Esophagus muscularis mucosa (tissue), 4 donors: Measurements from ENCODE around the gene CTXND2. TPM values are rescaled to one million over a fixed set of nuclear protein-coding genes. Genes with fewer than 3 reads are reported as not detected.
A peak's percentile ranks its signal among the peaks of the same experiment; 100 is the strongest.

ENCODE experiments used
- DNase-seq: peaks from one replicate; pipeline ENCODE4 v3.0.0-alpha.2; 2017; ENCODE audit errors: extremely low spot score
- H3K27ac ChIP-seq, 4 donors: fragments of 200-600 bp; sonication (generic); replicated peaks in 1 of 4; 1 replicate in 3 of 4; 2 replicates in 1 of 4; pipeline ENCODE4 v1.5.1; 2016 to 2019; ENCODE audit warnings: mild to moderate bottlenecking in 1 of 4
- H3K27me3 ChIP-seq, 4 donors: fragments of 200-600 bp; sonication (generic); one replicate each; pipeline versions ENCODE4 v1.5.1 to v1.6.0; 2016 to 2019
- H3K36me3 ChIP-seq, 4 donors: fragments of 200-600 bp; sonication (generic); one replicate each; pipeline ENCODE4 v1.5.1; 2016 to 2019
- H3K4me1 ChIP-seq, 4 donors: fragments of 200-600 bp; sonication (generic); one replicate each; pipeline ENCODE4 v1.5.1; 2016 to 2019
- H3K4me3 ChIP-seq, 4 donors: fragments of 200-600 bp; sonication (generic); 1 replicate in 2 of 4; 2 replicates in 2 of 4; pipeline ENCODE4 v1.5.1; 2016 to 2019; ENCODE audit warnings: mild to moderate bottlenecking in 4 of 4, moderate library complexity in 1 of 4
- H3K9me3 ChIP-seq, 4 donors: fragments of 200-600 bp; sonication (generic); 1 replicate in 3 of 4; 2 replicates in 1 of 4; pipeline ENCODE4 v1.5.1; 2016 to 2019
- EP300 ChIP-seq: sonication (generic); formaldehyde crosslinking; IDR thresholded peaks from one replicate; pipeline ENCODE4 v1.6.1; 2017; ENCODE audit warnings: antibody characterized with exemption
- POLR2A ChIP-seq: fragments of 450-650 bp; IDR thresholded peaks from one replicate; pipeline ENCODE4 v1.6.1; 2017; ENCODE audit warnings: antibody characterized with exemption, moderate library complexity, mild to moderate bottlenecking, low read depth
- POLR2AphosphoS5 ChIP-seq, 2 donors: sonication (generic); formaldehyde crosslinking; IDR thresholded peaks; one replicate each; pipeline ENCODE4 v1.6.1; 2017; ENCODE audit warnings: antibody characterized with exemption in 2 of 2
- WGBS: methylation state at CpG from one replicate; pipeline ENCODE4 v1.1.5; 2018; 5-methylcytosine and 5-hydroxymethylcytosine counted together
- intact Hi-C: fragments of 100-400 bp; cut with DNase I; formaldehyde crosslinking; loops from one replicate; pipeline ENCODE4 v1.15.1; 2023
- total RNA-seq, 4 donors: library from RNA; depleted of rRNA; stranded (reverse); fragments of >200 nt; gene quantifications; one replicate each; pipeline versions ENCODE4 v1.1.0 to v1.2.1, GENCODE V29; 2016
- TF ChIP-seq, protein P1 (sequence below), 3 experiments: fragments of 200-600 bp in 2 of 3; fragments of 450-650 bp in 1 of 3; sonication (generic) in 2 of 3; IDR thresholded peaks; one replicate each; pipeline ENCODE4 v1.5.1; 2017 to 2019; ENCODE audit warnings: antibody characterized with exemption in 3 of 3, mild to moderate bottlenecking in 2 of 3, moderate library complexity in 1 of 3

The CTXND2 gene
- total RNA-seq, 4 donors from 2014 or later, result not detected

DNA sequence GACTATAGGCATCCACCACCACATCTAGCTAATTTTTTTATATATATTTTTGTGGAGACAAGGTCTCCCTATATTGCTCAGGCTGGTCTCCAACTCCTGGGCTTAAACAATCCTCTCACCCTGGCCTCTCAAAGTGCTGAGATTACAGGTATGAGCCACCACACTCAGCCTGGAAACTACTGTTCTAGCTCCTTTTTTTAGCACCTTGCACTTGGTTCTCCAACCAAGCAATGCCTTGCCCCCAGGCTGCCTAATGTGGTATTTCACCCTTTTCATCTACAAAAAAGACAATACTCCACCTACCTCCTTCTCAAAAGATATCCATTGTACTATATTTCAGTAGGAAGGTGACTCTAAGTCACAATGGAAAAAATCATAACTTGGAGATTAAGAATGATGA is 17.3 kb upstream of the CTXND2 start:
- no peak for DNase-seq
- no peak overlapping the region for H3K4me3 ChIP-seq
- H3K9me3 ChIP-seq, result no peaks in the 10 kb centered on the region
- H3K27ac ChIP-seq, result no peak overlapping the region
- H3K36me3 ChIP-seq, result peaks cover 0 to 19% (median 14%) of the 10 kb centered on the region in 4 donors
- intact Hi-C loops, result no loop called here
- TF ChIP-seq POLR2A, result no peak
- TF ChIP-seq, protein P1, sequence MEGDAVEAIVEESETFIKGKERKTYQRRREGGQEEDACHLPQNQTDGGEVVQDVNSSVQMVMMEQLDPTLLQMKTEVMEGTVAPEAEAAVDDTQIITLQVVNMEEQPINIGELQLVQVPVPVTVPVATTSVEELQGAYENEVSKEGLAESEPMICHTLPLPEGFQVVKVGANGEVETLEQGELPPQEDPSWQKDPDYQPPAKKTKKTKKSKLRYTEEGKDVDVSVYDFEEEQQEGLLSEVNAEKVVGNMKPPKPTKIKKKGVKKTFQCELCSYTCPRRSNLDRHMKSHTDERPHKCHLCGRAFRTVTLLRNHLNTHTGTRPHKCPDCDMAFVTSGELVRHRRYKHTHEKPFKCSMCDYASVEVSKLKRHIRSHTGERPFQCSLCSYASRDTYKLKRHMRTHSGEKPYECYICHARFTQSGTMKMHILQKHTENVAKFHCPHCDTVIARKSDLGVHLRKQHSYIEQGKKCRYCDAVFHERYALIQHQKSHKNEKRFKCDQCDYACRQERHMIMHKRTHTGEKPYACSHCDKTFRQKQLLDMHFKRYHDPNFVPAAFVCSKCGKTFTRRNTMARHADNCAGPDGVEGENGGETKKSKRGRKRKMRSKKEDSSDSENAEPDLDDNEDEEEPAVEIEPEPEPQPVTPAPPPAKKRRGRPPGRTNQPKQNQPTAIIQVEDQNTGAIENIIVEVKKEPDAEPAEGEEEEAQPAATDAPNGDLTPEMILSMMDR (IDR thresholded peaks at IDR 0.05), result no peak
- no peak for TF ChIP-seq EP300
- no peak for TF ChIP-seq POLR2AphosphoS5 (IDR thresholded peaks at IDR 0.05)
- H3K27me3 ChIP-seq, result no peaks in the 10 kb centered on the region
- peaks cover 2 to 39% (median 32%) of the 10 kb centered on the region in 4 donors for H3K4me1 ChIP-seq

DNA sequence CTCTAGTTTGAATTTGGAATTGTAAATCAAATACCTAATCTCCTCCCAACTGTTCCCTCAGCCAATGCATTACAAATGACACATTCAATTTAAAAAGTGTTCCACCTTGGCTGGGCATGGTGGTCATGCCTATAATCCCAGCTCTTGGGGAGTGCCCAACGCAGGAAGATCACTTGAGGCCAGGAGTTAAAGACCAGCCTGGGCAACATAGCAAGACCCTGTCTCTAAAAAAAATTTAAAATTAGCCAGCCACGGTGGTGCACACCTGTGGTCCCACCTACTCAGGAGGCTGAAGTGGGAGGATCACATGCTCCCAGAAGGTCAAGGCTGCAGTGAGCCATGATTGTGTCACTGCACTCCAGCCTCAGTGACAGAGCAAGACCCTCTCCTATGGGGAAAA is 14.4 kb upstream of the CTXND2 start:
- DNase-seq, result no peak
- no peak overlapping the region for H3K4me3 ChIP-seq
- no peaks in the 10 kb centered on the region for H3K27me3 ChIP-seq
- peaks cover 0 to 19% (median 14%) of the 10 kb centered on the region in 4 donors for H3K36me3 ChIP-seq
- TF ChIP-seq EP300, result no peak
- H3K4me1 ChIP-seq, result peaks cover 2 to 51% (median 42%) of the 10 kb centered on the region in 4 donors
- intact Hi-C loops, result no loop called here
- no peaks in the 10 kb centered on the region for H3K9me3 ChIP-seq
- 100% methylated on average over 2 of the region's 2 CpGs for WGBS
- no peak overlapping the region for H3K27ac ChIP-seq

DNA sequence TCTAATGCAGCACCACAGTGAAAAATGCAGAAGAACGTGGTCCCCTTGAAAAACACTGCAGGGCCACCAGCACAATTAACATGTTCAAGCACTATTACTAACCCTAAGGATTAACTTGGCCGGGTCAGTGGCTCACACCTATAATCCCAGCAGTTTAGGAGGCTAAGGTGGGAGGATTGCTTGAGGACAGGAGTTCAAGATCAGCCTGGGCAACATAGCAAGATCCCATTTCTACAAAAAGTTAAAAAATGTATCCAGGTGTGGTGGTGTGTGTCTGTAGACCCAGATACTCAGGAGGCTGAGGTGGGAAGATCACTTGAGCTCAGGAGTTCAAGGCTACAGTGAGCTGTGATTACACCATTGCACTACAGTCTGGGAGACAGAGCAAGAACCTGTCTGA is 13.4 kb upstream of the CTXND2 start:
- H3K36me3 ChIP-seq, result peaks cover 0 to 16% (median 9%) of the 10 kb centered on the region in 4 donors
- DNase-seq, result no peak
- peaks cover 0 to 42% (median 34%) of the 10 kb centered on the region in 4 donors for H3K4me1 ChIP-seq
- TF ChIP-seq POLR2A (no peak), EP300 (no peak), POLR2AphosphoS5 (IDR thresholded peaks at IDR 0.05) (no peak)
- TF ChIP-seq, protein P1 (IDR thresholded peaks at IDR 0.05), result no peak
- no peak overlapping the region for H3K27ac ChIP-seq
- H3K27me3 ChIP-seq, result no peaks in the 10 kb centered on the region
- intact Hi-C loops, result no loop called here
- no peaks in the 10 kb centered on the region for H3K9me3 ChIP-seq
- WGBS, result 89% methylated on average over 2 of the region's 2 CpGs
- H3K4me3 ChIP-seq, result no peak overlapping the region

DNA sequence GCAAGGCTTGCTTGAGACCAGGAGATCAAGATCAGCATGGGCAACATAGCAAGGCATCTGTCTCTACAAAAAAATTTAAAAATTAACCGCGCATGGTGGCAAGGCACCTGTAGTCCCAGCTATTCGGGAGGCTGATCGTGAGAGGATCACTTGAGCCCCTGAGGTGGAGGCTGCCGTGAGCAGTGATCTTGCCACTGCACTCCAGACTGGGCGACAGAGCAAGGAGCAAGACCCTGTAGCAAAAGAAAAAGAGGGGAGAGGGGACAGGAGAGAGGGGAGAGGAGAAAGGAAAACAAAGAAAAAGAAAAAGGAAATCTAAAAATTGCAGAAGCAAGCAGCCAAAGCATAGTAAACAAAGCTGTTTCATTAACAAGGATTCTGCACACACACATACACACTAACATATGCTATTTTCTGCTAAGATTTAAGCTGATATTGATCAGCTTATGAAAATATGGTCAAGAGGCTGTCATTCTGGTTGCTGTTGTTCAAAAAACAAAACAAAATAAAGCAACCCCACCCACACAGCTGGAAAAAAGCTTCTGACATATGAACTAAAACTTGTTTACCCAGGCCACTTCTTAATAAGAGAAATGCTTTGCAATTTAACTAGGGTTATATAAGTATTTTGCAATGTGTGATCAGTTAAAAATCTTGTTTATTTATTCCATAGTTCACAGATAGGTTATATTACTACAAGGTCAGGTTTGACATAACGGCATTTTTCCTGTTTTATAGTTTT is 12.3 kb upstream of the CTXND2 start:
- TF ChIP-seq EP300 (no peak), POLR2AphosphoS5 (IDR thresholded peaks at IDR 0.05) (no peak), POLR2A (no peak)
- TF ChIP-seq, protein P1 (IDR thresholded peaks at IDR 0.05), result no peak
- no peaks in the 10 kb centered on the region for H3K9me3 ChIP-seq
- WGBS, result 24% methylated on average over 7 of the region's 7 CpGs
- DNase-seq, result no peak
- peaks cover 0 to 41% (median 32%) of the 10 kb centered on the region in 4 donors for H3K4me1 ChIP-seq
- peak overlapping the region; percentile 75 to 99 (median 96) for H3K4me3 ChIP-seq
- intact Hi-C loops, result loop anchor here (5.0 kb wide), 1 partner anchor 98 kb away; the partner anchor contains the start of gene CERS2
- no peaks in the 10 kb centered on the region for H3K27me3 ChIP-seq
- H3K27ac ChIP-seq, result peak overlapping the region; percentile 24 to 100 (median 96)
- H3K36me3 ChIP-seq, result peaks cover 0 to 10% (median 2%) of the 10 kb centered on the region in 4 donors

DNA sequence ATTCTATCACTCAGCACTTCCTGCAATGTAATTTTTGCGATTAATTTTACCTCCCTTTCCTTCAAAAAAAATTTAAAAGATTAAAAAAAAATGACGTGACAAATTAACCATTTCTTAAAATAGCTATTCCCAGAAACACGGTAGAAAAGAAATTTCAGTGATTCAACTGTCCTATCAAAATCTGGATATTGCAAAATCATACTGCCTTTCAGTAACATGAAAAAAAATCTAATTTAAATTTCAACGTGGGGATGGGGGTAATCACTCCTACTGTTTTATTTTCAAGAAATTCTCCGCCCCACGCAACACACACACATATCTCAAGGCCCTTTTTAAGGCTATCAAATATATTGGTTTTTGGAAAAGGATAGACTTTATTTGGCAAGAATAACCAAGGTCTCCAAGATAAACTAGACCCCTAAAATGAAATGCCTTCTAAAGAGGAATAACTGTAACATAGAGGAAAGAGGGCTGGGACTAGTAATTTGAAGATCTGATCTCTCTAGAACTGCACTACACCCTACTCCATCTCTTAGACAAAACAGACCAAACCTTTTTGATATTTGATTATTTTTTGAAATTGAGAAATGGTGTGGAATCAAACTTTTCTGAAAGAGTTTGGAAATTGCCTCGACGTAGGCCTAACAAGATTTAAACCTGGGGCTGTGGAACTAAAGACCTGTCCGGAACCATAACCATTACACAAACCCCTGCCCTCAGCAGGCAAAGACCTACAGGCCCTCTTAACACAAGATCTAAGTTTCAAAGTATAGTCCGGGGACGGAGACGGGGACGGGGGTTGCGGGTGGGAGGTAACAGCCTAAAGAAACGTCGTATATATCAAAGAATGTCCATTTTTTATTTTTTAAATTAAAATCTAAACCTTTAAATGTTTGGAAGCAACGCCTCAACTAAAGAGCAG is 11.5 kb upstream of the CTXND2 start:
- WGBS, result 8% methylated on average over 17 of the region's 17 CpGs
- Histone ChIP-seq H3K27ac (peak overlapping the region; percentile 93 to 100 (median 96)), H3K36me3 (peaks cover 0 to 10% (median 0%) of the 10 kb centered on the region in 4 donors), H3K4me1 (peaks cover 0 to 33% (median 29%) of the 10 kb centered on the region in 4 donors), H3K4me3 (peak overlapping the region; percentile 75 to 99 (median 96)), H3K9me3 (no peaks in the 10 kb centered on the region), H3K27me3 (no peaks in the 10 kb centered on the region)
- DNase-seq, result no peak
- intact Hi-C loops, result loop anchor here (5.0 kb wide), 1 partner anchor 97 kb away; the partner anchor contains the start of gene CERS2
- TF ChIP-seq POLR2AphosphoS5 (IDR thresholded peaks at IDR 0.05) (no peak), EP300 (no peak), POLR2A (no peak)
- TF ChIP-seq, protein P1 (IDR thresholded peaks at IDR 0.05), result no peak
